LNCaP clone FGC (cell line): ENCODE results near the gene SMKR1.

Source experiments
- DNase-seq: peaks from one replicate; pipeline ENCODE4 v3.0.0-alpha.2; 2011; ENCODE audit warnings: low read depth
- H3K4me3 ChIP-seq: 2 replicates; pipeline ENCODE4 v1.5.1; 2011; ENCODE audit warnings: mild to moderate bottlenecking, low read depth, low read length, control low read depth
- CTCF ChIP-seq: IDR thresholded peaks from 2 replicates; pipeline ENCODE4 v1.5.1; 2012; ENCODE audit warnings: mild to moderate bottlenecking; ENCODE audit not compliant: control insufficient read depth, insufficient read depth; ENCODE audit errors: extremely low read depth

SMKR1 gene

GRCh38 chr7:129535896-129536295, 33.6 kb downstream of the SMKR1 start:
- TF ChIP-seq CTCF: no peak
- no peak for DNase-seq
- H3K4me3 ChIP-seq: no peak overlapping the region

GRCh38 chr7:129536323-129536722, 34.0 kb downstream of the SMKR1 start:
- H3K4me3 ChIP-seq: no peak overlapping the region
- no peak for DNase-seq
- TF ChIP-seq CTCF: no peak

GRCh38 chr7:129538790-129539189, 36.5 kb downstream of the SMKR1 start:
- H3K4me3 ChIP-seq: no peak overlapping the region
- no peak for TF ChIP-seq CTCF
- DNase-seq: no peak

GRCh38 chr7:129540340-129540739, 38.0 kb downstream of the SMKR1 start:
- H3K4me3 ChIP-seq: no peak overlapping the region
- no peak for DNase-seq
- TF ChIP-seq CTCF: no peak

GRCh38 chr7:129544700-129545099, 42.4 kb downstream of the SMKR1 start:
- DNase-seq: no peak
- TF ChIP-seq CTCF: no peak
- H3K4me3 ChIP-seq: no peak overlapping the region

- peak; percentile 42 for DNase-seq
Observed at GRCh38 chr7:129550693-129551360, 48.5 kb downstream of the SMKR1 start.

More at GRCh38 chr7:129550693-129551360, 48.5 kb downstream of the SMKR1 start:
- no peak overlapping the region for H3K4me3 ChIP-seq
- no peak for TF ChIP-seq CTCF
